Testis (tissue), 2 donors: ENCODE data around the gene SPATA2L.

Source experiments
- POLR2A ChIP-seq: fragments of 450-650 bp; IDR thresholded peaks from one replicate; pipeline ENCODE4 v1.6.1; 2017; ENCODE audit warnings: antibody characterized with exemption, mild to moderate bottlenecking, moderate library complexity
- TF ChIP-seq, protein P1 (sequence below), 3 experiments: fragments of 450-650 bp in 2 of 3; fragments of 200-600 bp in 1 of 3; sonication (generic) in 1 of 3; IDR thresholded peaks; one replicate each; pipeline ENCODE4 v1.5.1; 2016 to 2019; ENCODE audit warnings: antibody characterized with exemption in 3 of 3, mild to moderate bottlenecking in 2 of 3, moderate library complexity in 1 of 3

DNA sequence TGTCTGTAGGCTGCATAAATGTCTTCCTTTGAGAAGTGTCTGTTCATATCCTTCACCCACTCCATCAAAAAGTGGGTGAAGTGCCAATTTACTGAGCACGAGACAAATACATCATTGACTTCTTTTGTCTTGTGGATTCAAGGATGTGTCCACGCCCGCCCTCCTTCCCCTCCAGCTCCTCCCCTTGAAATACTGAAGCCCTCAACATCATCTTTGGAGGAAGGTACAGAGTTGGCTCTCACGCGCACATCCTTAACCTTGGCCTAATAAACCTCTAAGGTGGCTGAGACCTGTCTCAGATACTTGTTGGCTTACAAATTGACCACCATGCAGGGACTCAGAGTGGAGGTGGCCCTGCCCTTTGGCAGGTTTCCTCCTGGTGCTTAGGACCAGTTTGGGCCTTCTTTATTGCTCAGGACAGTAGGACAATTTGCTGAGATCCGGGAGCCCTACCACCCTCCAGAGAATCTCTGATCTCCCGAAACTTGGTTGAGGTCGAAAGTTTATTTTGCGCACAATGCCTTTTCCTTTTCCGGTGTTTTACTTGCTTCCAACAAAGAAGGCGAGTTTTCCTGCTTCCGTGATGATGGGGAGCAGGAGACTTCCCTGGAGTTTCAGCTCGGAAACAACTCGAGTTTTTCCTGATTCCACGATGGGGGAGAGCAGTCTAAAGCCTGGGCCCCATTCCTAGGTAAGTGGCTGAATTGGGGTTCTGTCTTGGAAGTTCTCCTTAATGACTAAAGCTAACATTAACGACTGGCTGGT is 29.1 kb downstream of the SPATA2L start:
- TF ChIP-seq, protein P1, sequence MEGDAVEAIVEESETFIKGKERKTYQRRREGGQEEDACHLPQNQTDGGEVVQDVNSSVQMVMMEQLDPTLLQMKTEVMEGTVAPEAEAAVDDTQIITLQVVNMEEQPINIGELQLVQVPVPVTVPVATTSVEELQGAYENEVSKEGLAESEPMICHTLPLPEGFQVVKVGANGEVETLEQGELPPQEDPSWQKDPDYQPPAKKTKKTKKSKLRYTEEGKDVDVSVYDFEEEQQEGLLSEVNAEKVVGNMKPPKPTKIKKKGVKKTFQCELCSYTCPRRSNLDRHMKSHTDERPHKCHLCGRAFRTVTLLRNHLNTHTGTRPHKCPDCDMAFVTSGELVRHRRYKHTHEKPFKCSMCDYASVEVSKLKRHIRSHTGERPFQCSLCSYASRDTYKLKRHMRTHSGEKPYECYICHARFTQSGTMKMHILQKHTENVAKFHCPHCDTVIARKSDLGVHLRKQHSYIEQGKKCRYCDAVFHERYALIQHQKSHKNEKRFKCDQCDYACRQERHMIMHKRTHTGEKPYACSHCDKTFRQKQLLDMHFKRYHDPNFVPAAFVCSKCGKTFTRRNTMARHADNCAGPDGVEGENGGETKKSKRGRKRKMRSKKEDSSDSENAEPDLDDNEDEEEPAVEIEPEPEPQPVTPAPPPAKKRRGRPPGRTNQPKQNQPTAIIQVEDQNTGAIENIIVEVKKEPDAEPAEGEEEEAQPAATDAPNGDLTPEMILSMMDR (IDR thresholded peaks at IDR 0.05), result no peak
- TF ChIP-seq POLR2A, result no peak
